HepG2 (cell line): ENCODE data around the gene DISP2. TPM values are rescaled to one million over a fixed set of nuclear protein-coding genes. Genes with fewer than 3 reads are reported as not detected.

Source experiments
- ARHGAP35 ChIP-seq: sonication (generic); formaldehyde crosslinking; IDR thresholded peaks from 2 replicates; pipeline ENCODE4 v1.9.0; 2022; ENCODE audit warnings: mild to moderate bottlenecking, inconsistent platforms, moderate library complexity, missing genetic modification reagents, borderline replicate concordance
- ATF3 ChIP-seq: sonication (generic); formaldehyde crosslinking; IDR thresholded peaks from 2 replicates; pipeline ENCODE4 v1.4.0; 2020; ENCODE audit warnings: missing genetic modification reagents
- GTF2F1 ChIP-seq: fragments of 150-350 bp; IDR thresholded peaks from 2 replicates; pipeline ENCODE4 v1.6.1; 2014; ENCODE audit warnings: low read length
- GZF1 ChIP-seq: sonication (generic); formaldehyde crosslinking; IDR thresholded peaks from 2 replicates; pipeline ENCODE4 v1.5.1; 2020; ENCODE audit warnings: mild to moderate bottlenecking, missing genetic modification reagents
- MTF2 ChIP-seq: sonication (generic); formaldehyde crosslinking; IDR thresholded peaks from 2 replicates; pipeline ENCODE4 v1.5.0; 2020; ENCODE audit warnings: missing genetic modification reagents, borderline replicate concordance
- NR3C1 ChIP-seq: sonication (generic); formaldehyde crosslinking; IDR thresholded peaks from 2 replicates; pipeline ENCODE4 v1.4.0; 2020; ENCODE audit warnings: missing genetic modification reagents
- PATZ1 ChIP-seq: sonication (generic); formaldehyde crosslinking; IDR thresholded peaks from 2 replicates; pipeline ENCODE4 v1.4.0; 2020; ENCODE audit warnings: missing genetic modification reagents
- PREB ChIP-seq: sonication (generic); formaldehyde crosslinking; IDR thresholded peaks from 2 replicates; pipeline ENCODE4 v1.4.0; 2020; ENCODE audit warnings: missing genetic modification reagents
- SATB2 ChIP-seq: sonication (generic); formaldehyde crosslinking; IDR thresholded peaks from 2 replicates; pipeline ENCODE4 v1.5.0; 2020; ENCODE audit warnings: missing genetic modification reagents
- SP140L ChIP-seq: sonication (generic); formaldehyde crosslinking; IDR thresholded peaks from 2 replicates; pipeline ENCODE4 v1.4.0; 2020; ENCODE audit warnings: missing genetic modification reagents, borderline replicate concordance
- SUZ12 ChIP-seq: fragments of 150-350 bp; IDR thresholded peaks from 2 replicates; pipeline ENCODE4 v1.6.1; 2014; ENCODE audit warnings: low read depth, low read length
- THAP11 ChIP-seq: IDR thresholded peaks from 2 replicates; pipeline ENCODE4 v1.6.1; 2016; ENCODE audit warnings: missing biosample characterization, missing genetic modification reagents
- ZMAT5 ChIP-seq: sonication (generic); formaldehyde crosslinking; IDR thresholded peaks from 2 replicates; pipeline ENCODE4 v1.5.0; 2020; ENCODE audit warnings: mild to moderate bottlenecking, low read depth, missing genetic modification reagents, borderline replicate concordance
- ZNF138 ChIP-seq: sonication (generic); formaldehyde crosslinking; IDR thresholded peaks from 2 replicates; pipeline ENCODE4 v1.5.0; 2020; ENCODE audit warnings: mild to moderate bottlenecking, low read depth, missing genetic modification reagents
- ZNF17 ChIP-seq: sonication (generic); formaldehyde crosslinking; IDR thresholded peaks from 2 replicates; pipeline ENCODE4 v1.5.0; 2020; ENCODE audit warnings: mild to moderate bottlenecking, missing genetic modification reagents
- ZNF343 ChIP-seq: sonication (generic); formaldehyde crosslinking; IDR thresholded peaks from 2 replicates; pipeline ENCODE4 v1.4.0; 2020; ENCODE audit warnings: mild to moderate bottlenecking, missing genetic modification reagents
- ZNF441 ChIP-seq: sonication (generic); formaldehyde crosslinking; IDR thresholded peaks from 2 replicates; pipeline ENCODE4 v1.7.0; 2021; ENCODE audit warnings: missing genetic modification reagents, borderline replicate concordance
- ZNF512 ChIP-seq: sonication (generic); formaldehyde crosslinking; IDR thresholded peaks from 2 replicates; pipeline ENCODE4 v1.4.0; 2020; ENCODE audit warnings: mild to moderate bottlenecking, missing genetic modification reagents
- ZNF772 ChIP-seq: sonication (generic); formaldehyde crosslinking; IDR thresholded peaks from 2 replicates; pipeline ENCODE4 v1.5.0; 2020; ENCODE audit warnings: mild to moderate bottlenecking, missing genetic modification reagents
- polyA plus RNA-seq, 8 experiments: library from polyadenylated mRNA; depleted of rRNA in 3 of 8; stranded (reverse) in 7 of 8; unstranded in 1 of 8; fragments of >200 nt; fragmentation: Illumina TruSeq in 4 of 8; extraction: Trizol in 4 of 8; gene quantifications; 2 replicates each; pipeline versions ENCODE4 v1.2.1 to v1.2.3, GENCODE V29; 2011 to 2016; ENCODE audit warnings: low read depth in 4 of 8, missing spikeins in 1 of 8, mixed read lengths in 1 of 8; ENCODE audit not compliant: insufficient read depth in 1 of 8
- total RNA-seq, 5 experiments: library from RNA; depleted of rRNA; stranded (reverse); fragments of >200 nt; fragmentation: Illumina TruSeq; extraction: Trizol; gene quantifications; 2 replicates each; pipeline ENCODE4 v1.2.3, GENCODE V29; 2016; ENCODE audit warnings: low read depth in 1 of 5
- TF ChIP-seq, protein P1 (sequence below): sonication (generic); formaldehyde crosslinking; IDR thresholded peaks from 2 replicates; pipeline ENCODE4 v1.5.1; 2020; ENCODE audit warnings: mild to moderate bottlenecking, moderate library complexity, missing genetic modification reagents

DISP2 gene
- total and polyA plus RNA-seq, 2 of the 13 experiments (the other 11 are each of a cell fraction or from before 2014, with no cell fraction given) = 0.09 to 0.32 TPM

DNA sequence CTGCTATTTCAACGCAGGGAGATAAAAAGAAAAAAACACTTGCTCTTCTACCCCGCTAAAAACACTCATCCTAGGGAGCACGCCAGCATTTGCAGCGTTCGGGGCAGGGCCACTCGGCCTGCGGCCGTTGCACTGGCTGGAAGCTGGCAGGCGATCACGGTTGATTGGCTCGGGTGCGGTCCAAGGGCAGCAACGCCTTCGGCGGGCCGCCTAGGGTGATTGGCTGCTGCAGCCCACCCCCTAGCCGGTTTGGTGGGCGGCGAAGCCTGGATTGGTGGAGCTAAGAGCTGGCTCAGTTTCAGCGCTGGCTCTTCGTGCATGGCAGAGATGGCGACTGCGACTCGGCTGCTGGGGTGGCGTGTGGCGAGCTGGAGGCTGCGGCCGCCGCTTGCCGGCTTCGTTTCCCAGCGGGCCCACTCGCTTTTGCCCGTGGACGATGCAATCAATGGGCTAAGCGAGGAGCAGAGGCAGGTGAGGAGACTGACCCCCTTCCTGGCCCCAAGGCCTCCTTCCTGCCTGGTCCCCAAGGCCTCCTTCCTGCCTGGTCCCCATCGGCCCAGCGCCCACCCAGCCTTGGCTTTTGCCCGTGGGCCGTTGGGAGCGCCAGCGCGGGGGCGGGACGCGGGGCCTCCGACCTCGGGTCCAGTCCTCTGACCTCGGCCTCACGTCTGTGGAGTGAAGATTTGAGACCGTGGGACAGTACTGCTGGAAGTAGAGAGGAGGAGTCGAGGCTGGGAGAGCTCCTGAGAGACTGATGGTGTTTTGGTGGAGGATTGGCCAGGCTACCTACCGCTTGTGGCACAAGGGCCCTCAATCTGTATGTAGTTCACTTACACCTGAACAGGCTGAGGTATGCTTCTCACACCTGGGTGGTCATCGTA lies 47.7 kb downstream of the DISP2 start, which contains the start of gene IVD (continued):
- TF ChIP-seq THAP11 = peak; percentile 71
- peak; percentile 73; the same call in 1 of the 2 replicates for TF ChIP-seq ZNF343 (CRISPR knock-in tag)
- TF ChIP-seq ZNF441 (CRISPR knock-in tag) = no peak
- no peak for TF ChIP-seq ZNF512
- peak; percentile 55; the same call in 1 of the 2 replicates for TF ChIP-seq ARHGAP35
- no peak for TF ChIP-seq ZMAT5
- TF ChIP-seq ATF3 (CRISPR knock-in tag) = no peak
- no peak for TF ChIP-seq SUZ12
- TF ChIP-seq PATZ1 (CRISPR knock-in tag) = no peak; the same call in none of the 2 replicates
- no peak for TF ChIP-seq ZNF17
- TF ChIP-seq SP140L = no peak
- TF ChIP-seq GTF2F1 = no peak
- TF ChIP-seq GZF1 = no peak
- peak; percentile 78; the same call in 1 of the 2 replicates for TF ChIP-seq ZNF772 (CRISPR knock-in tag)
- TF ChIP-seq, protein P1, sequence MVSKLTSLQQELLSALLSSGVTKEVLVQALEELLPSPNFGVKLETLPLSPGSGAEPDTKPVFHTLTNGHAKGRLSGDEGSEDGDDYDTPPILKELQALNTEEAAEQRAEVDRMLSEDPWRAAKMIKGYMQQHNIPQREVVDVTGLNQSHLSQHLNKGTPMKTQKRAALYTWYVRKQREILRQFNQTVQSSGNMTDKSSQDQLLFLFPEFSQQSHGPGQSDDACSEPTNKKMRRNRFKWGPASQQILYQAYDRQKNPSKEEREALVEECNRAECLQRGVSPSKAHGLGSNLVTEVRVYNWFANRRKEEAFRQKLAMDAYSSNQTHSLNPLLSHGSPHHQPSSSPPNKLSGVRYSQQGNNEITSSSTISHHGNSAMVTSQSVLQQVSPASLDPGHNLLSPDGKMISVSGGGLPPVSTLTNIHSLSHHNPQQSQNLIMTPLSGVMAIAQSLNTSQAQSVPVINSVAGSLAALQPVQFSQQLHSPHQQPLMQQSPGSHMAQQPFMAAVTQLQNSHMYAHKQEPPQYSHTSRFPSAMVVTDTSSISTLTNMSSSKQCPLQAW (CRISPR knock-in tag) = peak; percentile 50; the same call in 1 of the 2 replicates
- no peak for TF ChIP-seq NR3C1 (CRISPR knock-in tag)
- TF ChIP-seq PREB (CRISPR knock-in tag) = no peak
- TF ChIP-seq SATB2 (CRISPR knock-in tag) = no peak
- TF ChIP-seq ZNF138 = peak; percentile 47; the same call in 1 of the 2 replicates
- no peak for TF ChIP-seq MTF2 (CRISPR knock-in tag)
